ENCODE results near the gene MRPL43. TPM values are rescaled to one million over a fixed set of nuclear protein-coding genes. Genes with fewer than 3 reads are reported as not detected.

MRPL43 gene
- total and polyA plus RNA-seq, 2 experiments from 2014 or later: 83.5 to 145 TPM

DNA sequence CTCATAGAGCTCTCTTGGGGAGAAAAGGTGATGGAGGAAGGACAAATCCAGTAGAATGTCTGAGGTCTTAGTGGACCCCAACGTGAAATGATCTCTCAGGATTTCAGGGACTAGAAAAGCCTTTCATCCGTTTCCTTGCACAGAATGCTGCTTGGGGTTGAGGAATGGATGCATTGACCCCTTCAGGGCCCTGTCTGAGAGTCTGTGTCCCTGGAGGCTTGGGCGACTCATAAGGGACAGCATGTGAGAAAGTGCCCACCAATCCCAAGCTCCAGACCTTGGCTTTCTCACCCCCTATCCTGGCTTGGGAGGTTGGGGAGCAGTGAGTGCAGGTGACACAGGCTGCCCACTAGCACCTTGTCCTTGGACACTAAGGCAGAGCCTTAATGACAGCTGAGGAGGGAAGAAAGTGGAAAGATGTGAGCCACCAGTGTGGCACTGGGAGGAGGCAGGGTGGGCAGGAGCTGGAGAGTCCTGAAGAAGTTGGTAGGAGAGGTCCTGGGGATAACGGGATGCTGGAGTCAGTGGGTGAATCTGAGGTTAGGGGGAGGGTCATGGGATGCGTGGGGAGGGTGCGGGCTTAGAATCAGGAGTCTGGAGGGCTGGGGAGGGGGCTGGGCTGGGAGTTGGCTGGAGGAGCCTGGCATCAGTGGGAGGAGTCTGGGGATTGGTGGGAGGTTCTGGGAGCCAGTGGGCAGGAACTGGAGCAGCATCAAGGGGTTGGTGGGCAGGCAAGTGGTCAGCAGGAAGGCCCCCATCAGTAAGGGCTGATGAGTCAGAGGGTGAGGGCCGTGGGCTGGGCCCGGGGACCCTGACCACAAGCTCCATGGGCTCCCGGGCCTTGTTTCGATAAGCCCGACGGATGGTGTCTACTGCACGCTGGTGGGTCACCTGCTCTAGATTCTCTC is 20.9 kb upstream of the MRPL43 start:
- Histone ChIP-seq H3K9me3 (ENCODE audit: low read depth) (no peaks in the 10 kb centered on the region), H3K4me3 (no peak overlapping the region), H3K27me3 (replicated peaks; ENCODE audit: insufficient read depth) (no peaks in the 10 kb centered on the region), H3K4me2 (ENCODE audit: unreplicated experiment) (no peak overlapping the region), H3K4me1 (ENCODE audit: insufficient read depth) (peaks cover 9% of the 10 kb centered on the region; the same call in 1 of the 2 replicates), H3K79me2 (ENCODE audit: insufficient read depth) (peaks cover 30% of the 10 kb centered on the region), H3K36me3 (ENCODE audit: low read depth) (peaks cover 20% of the 10 kb centered on the region), H3K27ac (no peak overlapping the region), H2AFZ (no peak overlapping the region), H3F3A (ENCODE audit: insufficient read depth) (peaks cover 8% of the 10 kb centered on the region; the same call in 1 of the 2 replicates), H3K9ac (no peak overlapping the region), H3K9me2 (ENCODE audit: insufficient read depth) (no peaks in the 10 kb centered on the region), H4K20me1 (ENCODE audit: insufficient read depth) (no peaks in the 10 kb centered on the region)
- in situ Hi-C loops (cut with MboI): no loop called here
- TF ChIP-seq EZH2 (IDR thresholded peaks at IDR 0.05; ENCODE audit: insufficient read depth, poor library complexity, severe bottlenecking) (no peak), EZH2phosphoT487 (IDR thresholded peaks at IDR 0.05; ENCODE audit: insufficient read depth, low read depth) (no peak)
- peak; percentile 33 for DNase-seq
- 54 to 71% methylated on average over 6 to 13 of the region's 13 CpGs for WGBS, 2 experiments (ENCODE audit: low coverage in 1 of 2, low lambda C conversion rate in 2 of 2, missing lambda C conversion rate in 2 of 2)

DNA sequence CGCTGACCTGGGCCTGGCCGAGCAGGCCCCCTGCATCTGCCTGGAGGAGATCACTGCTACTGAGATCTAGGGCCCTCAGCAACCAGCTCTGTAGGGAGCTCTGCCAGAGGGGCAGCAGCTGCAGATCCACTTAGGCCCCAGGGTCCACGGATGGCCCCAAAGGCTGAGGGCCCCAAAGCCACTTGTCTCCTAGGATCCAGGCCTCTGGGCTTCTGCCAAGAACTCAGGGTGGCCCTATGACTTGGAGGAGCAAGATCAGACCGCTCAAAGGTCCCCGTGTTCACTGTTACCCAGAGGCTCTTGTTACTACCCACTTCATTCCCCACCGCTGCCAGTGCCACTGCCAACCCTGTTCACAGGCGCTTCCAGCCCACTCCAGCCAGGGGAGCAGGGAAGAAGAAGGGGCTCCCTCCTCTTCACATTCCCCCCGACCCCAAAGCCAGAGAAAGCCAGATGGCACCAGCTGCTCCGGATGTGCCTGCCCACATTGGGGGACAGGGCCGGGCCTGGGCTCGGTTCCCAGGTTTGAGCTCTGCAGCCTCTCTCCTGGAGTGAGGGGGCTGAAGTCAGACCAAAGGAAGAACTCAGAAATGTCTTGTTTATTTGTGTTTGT is 19.9 kb upstream of the MRPL43 start:
- H3K4me2 ChIP-seq (ENCODE audit: unreplicated experiment): no peak overlapping the region

DNA sequence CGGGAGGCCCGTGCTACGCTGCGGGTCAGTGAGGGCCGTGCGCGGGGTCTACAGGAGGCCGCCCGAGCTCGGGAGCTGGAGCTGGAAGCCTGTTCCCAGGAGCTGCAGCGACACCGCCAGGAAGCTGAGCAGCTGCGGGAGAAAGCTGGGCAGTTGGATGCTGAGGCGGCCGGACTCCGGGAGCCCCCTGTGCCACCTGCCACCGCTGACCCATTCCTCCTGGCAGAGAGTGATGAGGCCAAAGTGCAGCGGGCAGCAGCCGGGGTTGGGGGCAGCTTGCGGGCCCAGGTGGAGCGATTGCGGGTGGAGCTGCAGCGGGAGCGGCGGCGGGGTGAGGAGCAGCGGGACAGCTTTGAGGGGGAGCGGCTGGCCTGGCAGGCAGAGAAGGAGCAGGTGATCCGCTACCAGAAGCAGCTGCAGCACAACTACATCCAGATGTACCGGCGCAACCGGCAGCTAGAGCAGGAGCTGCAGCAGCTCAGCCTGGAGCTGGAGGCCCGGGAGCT is 19.3 kb upstream of the MRPL43 start:
- Histone ChIP-seq H3K4me2 (ENCODE audit: unreplicated experiment) (no peak overlapping the region), H3K4me3 (no peak overlapping the region), H2AFZ (no peak overlapping the region), H3K9me3 (ENCODE audit: low read depth) (no peaks in the 10 kb centered on the region), H3K36me3 (ENCODE audit: low read depth) (peaks cover 23% of the 10 kb centered on the region), H4K20me1 (ENCODE audit: insufficient read depth) (no peaks in the 10 kb centered on the region), H3K27ac (no peak overlapping the region), H3K4me1 (ENCODE audit: insufficient read depth) (0 out of 2 replicates have a peak, but pooled peaks cover 6% of the 10 kb centered on the region), H3F3A (ENCODE audit: insufficient read depth) (no peaks in the 10 kb centered on the region; the same call in 1 of the 2 replicates), H3K9me2 (ENCODE audit: insufficient read depth) (no peaks in the 10 kb centered on the region), H3K9ac (no peak overlapping the region), H3K79me2 (ENCODE audit: insufficient read depth) (peaks cover 45% of the 10 kb centered on the region), H3K27me3 (replicated peaks; ENCODE audit: insufficient read depth) (no peaks in the 10 kb centered on the region)
- TF ChIP-seq EZH2phosphoT487 (IDR thresholded peaks at IDR 0.05; ENCODE audit: insufficient read depth, low read depth) (no peak), EZH2 (IDR thresholded peaks at IDR 0.05; ENCODE audit: insufficient read depth, poor library complexity, severe bottlenecking) (no peak)
- WGBS, 2 experiments (ENCODE audit: low coverage in 1 of 2, low lambda C conversion rate in 2 of 2, missing lambda C conversion rate in 2 of 2): 85 to 87% methylated on average over 32 to 33 of the region's 33 CpGs
- DNase-seq: no peak
- in situ Hi-C loops (cut with MboI): no loop called here

More for the DNA sequence above, 19.9 kb upstream of the MRPL43 start:
- H3K27me3 ChIP-seq (replicated peaks; ENCODE audit: insufficient read depth): no peaks in the 10 kb centered on the region
- H3K9me3 ChIP-seq (ENCODE audit: low read depth): no peaks in the 10 kb centered on the region
- 50 to 69% methylated on average over 11 of the region's 11 CpGs for WGBS, 2 experiments (ENCODE audit: low coverage in 1 of 2, low lambda C conversion rate in 2 of 2, missing lambda C conversion rate in 2 of 2)
- H2AFZ ChIP-seq: no peak overlapping the region
- peak overlapping the region; percentile 21; the same call in 1 of the 2 replicates for H3K9ac ChIP-seq
- H3K4me3 ChIP-seq: no peak overlapping the region
- H3K79me2 ChIP-seq (ENCODE audit: insufficient read depth): peaks cover 39% of the 10 kb centered on the region
- peaks cover 23% of the 10 kb centered on the region for H3K36me3 ChIP-seq (ENCODE audit: low read depth)
- no peaks in the 10 kb centered on the region for H4K20me1 ChIP-seq (ENCODE audit: insufficient read depth)
- 0 out of 2 replicates have a peak, but pooled peaks cover 2% of the 10 kb centered on the region for H3K4me1 ChIP-seq (ENCODE audit: insufficient read depth)
- no peak overlapping the region for H3K27ac ChIP-seq
- TF ChIP-seq EZH2 (IDR thresholded peaks at IDR 0.05; ENCODE audit: insufficient read depth, poor library complexity, severe bottlenecking) (no peak), EZH2phosphoT487 (IDR thresholded peaks at IDR 0.05; ENCODE audit: insufficient read depth, low read depth) (no peak)
- no peak for DNase-seq
- in situ Hi-C loops (cut with MboI): no loop called here
- H3K9me2 ChIP-seq (ENCODE audit: insufficient read depth): no peaks in the 10 kb centered on the region
- H3F3A ChIP-seq (ENCODE audit: insufficient read depth): 0 out of 2 replicates have a peak, but pooled peaks cover under 1% of the 10 kb centered on the region

- no peaks in the 10 kb centered on the region for H3K27me3 ChIP-seq (replicated peaks; ENCODE audit: insufficient read depth)
- WGBS, 2 experiments (ENCODE audit: low coverage in 1 of 2, low lambda C conversion rate in 2 of 2, missing lambda C conversion rate in 2 of 2): 95 to 98% methylated on average over 4 of the region's 4 CpGs
- H3K79me2 ChIP-seq (ENCODE audit: insufficient read depth): peaks cover 51% of the 10 kb centered on the region
- DNase-seq: no peak
- peaks cover 23% of the 10 kb centered on the region for H3K36me3 ChIP-seq (ENCODE audit: low read depth)
- H3K9ac ChIP-seq: no peak overlapping the region
- no peaks in the 10 kb centered on the region for H3K9me3 ChIP-seq (ENCODE audit: low read depth)
- H3K4me1 ChIP-seq (ENCODE audit: insufficient read depth): peaks cover 9% of the 10 kb centered on the region; the same call in 1 of the 2 replicates
- TF ChIP-seq EZH2phosphoT487 (IDR thresholded peaks at IDR 0.05; ENCODE audit: insufficient read depth, low read depth) (no peak), EZH2 (IDR thresholded peaks at IDR 0.05; ENCODE audit: insufficient read depth, poor library complexity, severe bottlenecking) (no peak)
- no peak overlapping the region for H3K4me2 ChIP-seq (ENCODE audit: unreplicated experiment)
- no peaks in the 10 kb centered on the region for H3K9me2 ChIP-seq (ENCODE audit: insufficient read depth)
- H4K20me1 ChIP-seq (ENCODE audit: insufficient read depth): no peaks in the 10 kb centered on the region
- H3K27ac ChIP-seq: no peak overlapping the region
- in situ Hi-C loops (cut with MboI): no loop called here
- H3K4me3 ChIP-seq: no peak overlapping the region
- no peak overlapping the region for H2AFZ ChIP-seq
- peaks cover 3% of the 10 kb centered on the region for H3F3A ChIP-seq (ENCODE audit: insufficient read depth)
Observed at GRCh38 chr10:101005869-101006567, 18.7 kb upstream of the MRPL43 start.
